SK-N-SH (cell line): ENCODE data around the gene S100A6. TPM values are rescaled to one million over a fixed set of nuclear protein-coding genes. Genes with fewer than 3 reads are reported as not detected.

Experiments
- CTCF ChIA-PET: fragments of 300-600, 350-600 bp; formaldehyde crosslinking; extraction: SDS; loops from one replicate; lab custom pipeline; 2021; lab: Yijun Ruan, JAX
- POLR2A ChIA-PET: fragments of 350-600 bp; sonication (Branson Sonifier 250); formaldehyde crosslinking; extraction: SDS; loops from one replicate; lab custom pipeline; 2020; ENCODE audit warnings: antibody characterized with exemption, inconsistent platforms; lab: Yijun Ruan, JAX
- DNase-seq: peaks from one replicate; pipeline ENCODE4 v3.0.0; 2012
- H2AFZ ChIP-seq: fragments of 200-600 bp; sonication (generic); 2 replicates; pipeline ENCODE4 v1.8.1; 2016; ENCODE audit warnings: antibody characterized with exemption, mild to moderate bottlenecking, low read depth
- H3F3A ChIP-seq: fragments of 200-600 bp; sonication (generic); replicated peaks from 2 replicates; pipeline ENCODE3; 2016; ENCODE audit warnings: antibody characterized with exemption, mild to moderate bottlenecking; ENCODE audit not compliant: insufficient read depth
- H3K27ac ChIP-seq, 2 experiments: fragments of 200-500 bp in 1 of 2; fragments of 200-600 bp in 1 of 2; sonication (Bioruptor generic) in 1 of 2; sonication (generic), shearing (Covaris generic) in 1 of 2; 2 replicates each; pipeline versions ENCODE4 v1.5.1 to v1.6.1; 2014 to 2016; ENCODE audit warnings: low read depth in 2 of 2, inconsistent platforms in 1 of 2, low read length in 1 of 2, mild to moderate bottlenecking in 1 of 2, mixed read lengths in 1 of 2
- H3K27me3 ChIP-seq: fragments of 200-600 bp; sonication (generic), shearing (Covaris generic); 2 replicates; pipeline ENCODE4 v1.6.1; 2016; ENCODE audit warnings: mixed run types; ENCODE audit not compliant: insufficient read depth
- H3K36me3 ChIP-seq, 2 experiments: fragments of 200-500 bp in 1 of 2; fragments of 200-600 bp in 1 of 2; sonication (Bioruptor generic) in 1 of 2; sonication (generic) in 1 of 2; replicated peaks in 1 of 2; 2 replicates each; pipeline versions ENCODE3 to v1.5.1; 2014 to 2016; ENCODE audit warnings: low read length in 1 of 2, mild to moderate bottlenecking in 1 of 2; ENCODE audit not compliant: insufficient read depth in 2 of 2, control insufficient read depth in 1 of 2
- H3K4me1 ChIP-seq, 2 experiments: fragments of 200-500 bp in 1 of 2; fragments of 200-600 bp in 1 of 2; sonication (Bioruptor generic) in 1 of 2; sonication (generic), shearing (Covaris generic) in 1 of 2; 2 replicates each; pipeline versions ENCODE4 v1.5.1 to v1.6.1; 2014 to 2016; ENCODE audit warnings: low read depth in 1 of 2, low read length in 1 of 2, mixed run types in 1 of 2; ENCODE audit not compliant: insufficient read depth in 2 of 2, control insufficient read depth in 1 of 2
- H3K4me2 ChIP-seq: fragments of 200-600 bp; sonication (generic), shearing (Covaris generic); 2 replicates; pipeline ENCODE4 v1.6.1; 2017; ENCODE audit warnings: mixed run types
- H3K4me3 ChIP-seq, 2 experiments: fragments of 200-500 bp in 1 of 2; fragments of 200-600 bp in 1 of 2; sonication (Bioruptor generic) in 1 of 2; sonication (generic), shearing (Covaris generic) in 1 of 2; 2 replicates each; pipeline versions ENCODE4 v1.5.1 to v1.8.1; 2014 to 2016; ENCODE audit warnings: low read depth in 2 of 2, inconsistent platforms in 1 of 2, low read length in 1 of 2, mild to moderate bottlenecking in 1 of 2, mixed read lengths in 1 of 2, moderate library complexity in 1 of 2
- H3K79me2 ChIP-seq: fragments of 200-600 bp; sonication (generic); 2 replicates; pipeline ENCODE4 v1.8.1; 2017; ENCODE audit warnings: mild to moderate bottlenecking; ENCODE audit not compliant: insufficient read depth
- H3K9ac ChIP-seq: fragments of 200-600 bp; sonication (generic); 2 replicates; pipeline ENCODE4 v1.6.1; 2017; ENCODE audit warnings: mixed run types
- H3K9me2 ChIP-seq: fragments of 200-600 bp; sonication (generic); 2 replicates; pipeline ENCODE4 v1.6.1; 2017; ENCODE audit warnings: mixed run types
- H3K9me3 ChIP-seq: fragments of 200-600 bp; sonication (generic); 2 replicates; pipeline ENCODE4 v1.6.1; 2017; ENCODE audit warnings: mixed run types, mild to moderate bottlenecking, moderate library complexity
- H4K20me1 ChIP-seq: fragments of 200-600 bp; sonication (generic); 2 replicates; pipeline ENCODE4 v1.6.1; 2017; ENCODE audit warnings: mild to moderate bottlenecking, mixed run types; ENCODE audit not compliant: insufficient read depth
- CHD2 ChIP-seq: fragments of 150-350 bp; IDR thresholded peaks from 2 replicates; pipeline ENCODE4 v1.6.1; 2018; ENCODE audit warnings: low read length; ENCODE audit not compliant: partially characterized antibody
- EP300 ChIP-seq, 2 experiments: IDR thresholded peaks; 2 replicates each; pipeline versions ENCODE4 v1.4.0 to v1.6.1; 2012; ENCODE audit warnings: borderline replicate concordance in 1 of 2, low read depth in 1 of 2, low read length in 1 of 2
- FOXJ3 ChIP-seq: sonication (generic); formaldehyde crosslinking; IDR thresholded peaks from 2 replicates; pipeline ENCODE4 v1.5.1; 2020; ENCODE audit warnings: mild to moderate bottlenecking, missing genetic modification reagents
- IRF3 ChIP-seq: fragments of 150-350 bp; IDR thresholded peaks from 2 replicates; pipeline ENCODE4 v1.6.1; 2016; ENCODE audit warnings: mild to moderate bottlenecking, low read depth, low read length
- JUND ChIP-seq: IDR thresholded peaks from 2 replicates; pipeline ENCODE4 v1.4.0; 2012
- MEF2A ChIP-seq: IDR thresholded peaks from 2 replicates; pipeline ENCODE4 v1.4.0; 2012; ENCODE audit warnings: low read depth, borderline replicate concordance
- MXI1 ChIP-seq: IDR thresholded peaks from 2 replicates; pipeline ENCODE4 v1.6.1; 2012; ENCODE audit warnings: mild to moderate bottlenecking, low read depth, low read length, improper control_type of control experiment
- NFIC ChIP-seq: IDR thresholded peaks from 2 replicates; pipeline ENCODE4 v1.4.0; 2012; ENCODE audit warnings: borderline replicate concordance
- NRF1 ChIP-seq: IDR thresholded peaks from 2 replicates; pipeline ENCODE4 v1.6.1; 2012; ENCODE audit warnings: low read depth, mild to moderate bottlenecking, low read length
- PBX3 ChIP-seq: IDR thresholded peaks from 2 replicates; pipeline ENCODE4; 2012
- POLR2AphosphoS5 ChIP-seq: IDR thresholded peaks from 2 replicates; pipeline ENCODE4 v1.6.1; 2012; ENCODE audit warnings: low read depth, low read length
- RAD21 ChIP-seq: IDR thresholded peaks from 2 replicates; pipeline ENCODE4 v1.6.1; 2012; ENCODE audit warnings: mild to moderate bottlenecking, low read length
- RCOR1 ChIP-seq: fragments of 150-350 bp; IDR thresholded peaks from 2 replicates; pipeline ENCODE4 v1.6.1; 2017; ENCODE audit warnings: antibody characterized with exemption, low read length
- REST ChIP-seq: IDR thresholded peaks from 2 replicates; pipeline ENCODE4 v1.6.1; 2012; ENCODE audit warnings: mild to moderate bottlenecking, low read depth, low read length, moderate library complexity
- RXRA ChIP-seq: IDR thresholded peaks from 2 replicates; pipeline ENCODE4 v1.4.0; 2012; ENCODE audit warnings: low read depth, mild to moderate bottlenecking, borderline replicate concordance
- SIN3A ChIP-seq: IDR thresholded peaks from 2 replicates; pipeline ENCODE4 v1.6.1; 2012; ENCODE audit warnings: low read depth, mild to moderate bottlenecking, low read length, moderate library complexity, borderline replicate concordance
- SMC3 ChIP-seq: IDR thresholded peaks from 2 replicates; pipeline ENCODE4 v1.6.1; 2012; ENCODE audit warnings: low read depth, low read length, improper control_type of control experiment
- TAF1 ChIP-seq: IDR thresholded peaks from 2 replicates; pipeline ENCODE4 v1.6.1; 2012; ENCODE audit warnings: low read depth, mild to moderate bottlenecking, low read length, moderate library complexity, borderline replicate concordance
- USF1 ChIP-seq: IDR thresholded peaks from 2 replicates; pipeline ENCODE4 v1.4.0; 2012; ENCODE audit warnings: low read depth, borderline replicate concordance
- USF2 ChIP-seq: fragments of 150-350 bp; IDR thresholded peaks from 2 replicates; pipeline ENCODE4 v1.6.1; 2017; ENCODE audit warnings: antibody characterized with exemption, low read length, low read depth, borderline replicate concordance
- YY1 ChIP-seq: IDR thresholded peaks from 2 replicates; pipeline ENCODE4 v1.4.0; 2012; ENCODE audit warnings: low read depth, mild to moderate bottlenecking
- ZBTB33 ChIP-seq: IDR thresholded peaks from 2 replicates; pipeline ENCODE4 v1.4.0; 2012; ENCODE audit warnings: low read depth, borderline replicate concordance
- WGBS: methylation state at CpG from one replicate; pipeline ENCODE4 v1.1.6; 2017; ENCODE audit warnings: low lambda C conversion rate; 5-methylcytosine and 5-hydroxymethylcytosine counted together
- polyA plus RNA-seq, 3 experiments: library from polyadenylated mRNA; depleted of rRNA; stranded (reverse); fragments of >200 nt; gene quantifications; 2 replicates each; pipeline ENCODE4 v1.2.3, GENCODE V29; 2012

S100A6 gene
- polyA plus RNA-seq, 1 of the 3 experiments (the other 2 are of a cell fraction) = 895 TPM

GRCh38 chr1:153568367-153569099 is 32.7 kb upstream of the S100A6 start:
- Histone ChIP-seq H3K4me1 (peaks cover 33 to 50% of the 10 kb centered on the region in 2 experiments), H3K9me3 (no peaks in the 10 kb centered on the region), H3K4me3 (no peak overlapping the region; a peak in 1 of 4 replicates), H3F3A (peaks cover 26% of the 10 kb centered on the region), H3K27ac (peak overlapping the region; percentile 95 to 99), H3K36me3 (no peaks in the 10 kb centered on the region), H3K4me2 (peak overlapping the region; percentile 30; the same call in 1 of the 2 replicates), H3K79me2 (peaks cover 15% of the 10 kb centered on the region), H3K9me2 (no peaks in the 10 kb centered on the region), H3K27me3 (no peaks in the 10 kb centered on the region), H3K9ac (peak overlapping the region; percentile 36; the same call in 1 of the 2 replicates), H2AFZ (peak overlapping the region; percentile 91), H4K20me1 (no peaks in the 10 kb centered on the region)
- peak; percentile 92 for DNase-seq
- ChIA-PET POLR2A (no interaction called here), CTCF (interaction anchor here (0.6 to 7.4 kb wide), 36 partner anchors 9 to 418 kb away, joined by 3 to 283 read pairs (median 5); partner anchors contain the start of genes CHTOP, ILF2, RAB13 and S100A14)
- 21% methylated on average over 24 of the region's 25 CpGs for WGBS
- TF ChIP-seq JUND (no peak), USF2 (no peak), REST (0 out of 2 replicates have a peak, but pooled peaks have one; percentile 21), EP300 (IDR thresholded peaks at IDR 0.05; ENCODE audit: borderline replicate concordance in 1 of 2, low read depth in 1 of 2, low read length in 1 of 2) (no peak; a peak in 1 of 4 replicates), NFIC (peak; percentile 19; the same call in 1 of the 2 replicates), PBX3 (no peak), FOXJ3 (no peak), NRF1 (peak; percentile 33; the same call in 1 of the 2 replicates), POLR2AphosphoS5 (no peak), MEF2A (no peak), RCOR1 (0 out of 2 replicates have a peak, but pooled peaks have one; percentile 13), RAD21 (peak; percentile 97), YY1 (no peak), IRF3 (no peak), CHD2 (no peak), MXI1 (peak; percentile 57; the same call in 1 of the 2 replicates), ZBTB33 (no peak), RXRA (no peak), USF1 (no peak), SIN3A (peak; percentile 79; the same call in 1 of the 2 replicates), SMC3 (peak; percentile 99), TAF1 (no peak)
